Measurements from ENCODE around the gene CABCOCO1.

DNA sequence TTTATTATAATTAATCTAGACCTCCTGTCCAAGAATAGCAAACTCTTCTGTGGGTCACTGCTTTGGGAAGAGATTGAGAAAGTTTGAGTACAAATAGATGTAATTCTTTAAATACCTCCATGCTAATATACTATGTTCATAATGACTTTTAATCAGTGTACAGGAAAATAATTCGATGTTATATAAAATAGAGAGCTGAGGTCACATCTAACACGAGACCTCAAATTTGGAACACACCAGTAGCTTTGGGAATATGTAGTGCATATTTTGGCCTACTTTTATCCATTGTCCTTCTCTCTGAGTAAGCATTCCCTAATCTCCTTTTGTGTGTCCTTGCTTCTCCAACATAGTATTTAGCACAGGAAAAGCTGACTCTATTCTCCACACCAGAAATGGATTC lies 27.3 kb upstream of the CABCOCO1 start:
- TF ChIP-seq SP2 (CRISPR knock-in tag; IDR thresholded peaks at IDR 0.05) (no peak), SUZ12 (IDR thresholded peaks at IDR 0.05; ENCODE audit: low read depth, low read length) (no peak), ASH2L (IDR thresholded peaks at IDR 0.05; ENCODE audit: insufficient read length, low read depth, low read length) (no peak), CHD2 (IDR thresholded peaks at IDR 0.05; ENCODE audit: low read depth, low read length) (no peak), NFE2L2 (IDR thresholded peaks at IDR 0.05; ENCODE audit: low read length) (no peak), HIVEP1 (CRISPR knock-in tag; IDR thresholded peaks at IDR 0.05) (no peak), ZNF296 (CRISPR knock-in tag; conservative IDR thresholded peaks at IDR 0.05) (no peak), ZNF777 (CRISPR knock-in tag; IDR thresholded peaks at IDR 0.05) (no peak), RBAK (CRISPR knock-in tag; IDR thresholded peaks at IDR 0.05) (no peak)
- TF ChIP-seq, protein P1, sequence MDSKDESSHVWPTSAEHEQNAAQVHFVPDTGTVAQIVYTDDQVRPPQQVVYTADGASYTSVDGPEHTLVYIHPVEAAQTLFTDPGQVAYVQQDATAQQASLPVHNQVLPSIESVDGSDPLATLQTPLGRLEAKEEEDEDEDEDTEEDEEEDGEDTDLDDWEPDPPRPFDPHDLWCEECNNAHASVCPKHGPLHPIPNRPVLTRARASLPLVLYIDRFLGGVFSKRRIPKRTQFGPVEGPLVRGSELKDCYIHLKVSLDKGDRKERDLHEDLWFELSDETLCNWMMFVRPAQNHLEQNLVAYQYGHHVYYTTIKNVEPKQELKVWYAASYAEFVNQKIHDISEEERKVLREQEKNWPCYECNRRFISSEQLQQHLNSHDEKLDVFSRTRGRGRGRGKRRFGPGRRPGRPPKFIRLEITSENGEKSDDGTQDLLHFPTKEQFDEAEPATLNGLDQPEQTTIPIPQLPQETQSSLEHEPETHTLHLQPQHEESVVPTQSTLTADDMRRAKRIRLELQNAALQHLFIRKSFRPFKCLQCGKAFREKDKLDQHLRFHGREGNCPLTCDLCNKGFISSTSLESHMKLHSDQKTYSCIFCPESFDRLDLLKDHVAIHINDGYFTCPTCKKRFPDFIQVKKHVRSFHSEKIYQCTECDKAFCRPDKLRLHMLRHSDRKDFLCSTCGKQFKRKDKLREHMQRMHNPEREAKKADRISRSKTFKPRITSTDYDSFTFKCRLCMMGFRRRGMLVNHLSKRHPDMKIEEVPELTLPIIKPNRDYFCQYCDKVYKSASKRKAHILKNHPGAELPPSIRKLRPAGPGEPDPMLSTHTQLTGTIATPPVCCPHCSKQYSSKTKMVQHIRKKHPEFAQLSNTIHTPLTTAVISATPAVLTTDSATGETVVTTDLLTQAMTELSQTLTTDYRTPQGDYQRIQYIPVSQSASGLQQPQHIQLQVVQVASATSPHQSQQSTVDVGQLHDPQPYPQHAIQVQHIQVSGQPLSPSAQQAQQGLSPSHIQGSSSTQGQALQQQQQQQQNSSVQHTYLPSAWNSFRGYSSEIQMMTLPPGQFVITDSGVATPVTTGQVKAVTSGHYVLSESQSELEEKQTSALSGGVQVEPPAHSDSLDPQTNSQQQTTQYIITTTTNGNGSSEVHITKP (CRISPR knock-in tag; IDR thresholded peaks at IDR 0.05; ENCODE audit: low read depth): no peak
- TF ChIP-seq, protein P2, sequence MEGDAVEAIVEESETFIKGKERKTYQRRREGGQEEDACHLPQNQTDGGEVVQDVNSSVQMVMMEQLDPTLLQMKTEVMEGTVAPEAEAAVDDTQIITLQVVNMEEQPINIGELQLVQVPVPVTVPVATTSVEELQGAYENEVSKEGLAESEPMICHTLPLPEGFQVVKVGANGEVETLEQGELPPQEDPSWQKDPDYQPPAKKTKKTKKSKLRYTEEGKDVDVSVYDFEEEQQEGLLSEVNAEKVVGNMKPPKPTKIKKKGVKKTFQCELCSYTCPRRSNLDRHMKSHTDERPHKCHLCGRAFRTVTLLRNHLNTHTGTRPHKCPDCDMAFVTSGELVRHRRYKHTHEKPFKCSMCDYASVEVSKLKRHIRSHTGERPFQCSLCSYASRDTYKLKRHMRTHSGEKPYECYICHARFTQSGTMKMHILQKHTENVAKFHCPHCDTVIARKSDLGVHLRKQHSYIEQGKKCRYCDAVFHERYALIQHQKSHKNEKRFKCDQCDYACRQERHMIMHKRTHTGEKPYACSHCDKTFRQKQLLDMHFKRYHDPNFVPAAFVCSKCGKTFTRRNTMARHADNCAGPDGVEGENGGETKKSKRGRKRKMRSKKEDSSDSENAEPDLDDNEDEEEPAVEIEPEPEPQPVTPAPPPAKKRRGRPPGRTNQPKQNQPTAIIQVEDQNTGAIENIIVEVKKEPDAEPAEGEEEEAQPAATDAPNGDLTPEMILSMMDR (CRISPR knock-in tag; IDR thresholded peaks at IDR 0.05): no peak
- TF ChIP-seq, protein P3, sequence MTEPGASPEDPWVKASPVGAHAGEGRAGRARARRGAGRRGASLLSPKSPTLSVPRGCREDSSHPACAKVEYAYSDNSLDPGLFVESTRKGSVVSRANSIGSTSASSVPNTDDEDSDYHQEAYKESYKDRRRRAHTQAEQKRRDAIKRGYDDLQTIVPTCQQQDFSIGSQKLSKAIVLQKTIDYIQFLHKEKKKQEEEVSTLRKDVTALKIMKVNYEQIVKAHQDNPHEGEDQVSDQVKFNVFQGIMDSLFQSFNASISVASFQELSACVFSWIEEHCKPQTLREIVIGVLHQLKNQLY (CRISPR knock-in tag; IDR thresholded peaks at IDR 0.05): no peak
- TF ChIP-seq, protein P4, sequence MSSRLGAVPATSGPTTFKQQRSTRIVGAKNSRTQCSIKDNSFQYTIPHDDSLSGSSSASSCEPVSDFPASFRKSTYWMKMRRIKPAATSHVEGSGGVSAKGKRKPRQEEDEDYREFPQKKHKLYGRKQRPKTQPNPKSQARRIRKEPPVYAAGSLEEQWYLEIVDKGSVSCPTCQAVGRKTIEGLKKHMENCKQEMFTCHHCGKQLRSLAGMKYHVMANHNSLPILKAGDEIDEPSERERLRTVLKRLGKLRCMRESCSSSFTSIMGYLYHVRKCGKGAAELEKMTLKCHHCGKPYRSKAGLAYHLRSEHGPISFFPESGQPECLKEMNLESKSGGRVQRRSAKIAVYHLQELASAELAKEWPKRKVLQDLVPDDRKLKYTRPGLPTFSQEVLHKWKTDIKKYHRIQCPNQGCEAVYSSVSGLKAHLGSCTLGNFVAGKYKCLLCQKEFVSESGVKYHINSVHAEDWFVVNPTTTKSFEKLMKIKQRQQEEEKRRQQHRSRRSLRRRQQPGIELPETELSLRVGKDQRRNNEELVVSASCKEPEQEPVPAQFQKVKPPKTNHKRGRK (CRISPR knock-in tag; IDR thresholded peaks at IDR 0.05): no peak
- TF ChIP-seq, protein P5, sequence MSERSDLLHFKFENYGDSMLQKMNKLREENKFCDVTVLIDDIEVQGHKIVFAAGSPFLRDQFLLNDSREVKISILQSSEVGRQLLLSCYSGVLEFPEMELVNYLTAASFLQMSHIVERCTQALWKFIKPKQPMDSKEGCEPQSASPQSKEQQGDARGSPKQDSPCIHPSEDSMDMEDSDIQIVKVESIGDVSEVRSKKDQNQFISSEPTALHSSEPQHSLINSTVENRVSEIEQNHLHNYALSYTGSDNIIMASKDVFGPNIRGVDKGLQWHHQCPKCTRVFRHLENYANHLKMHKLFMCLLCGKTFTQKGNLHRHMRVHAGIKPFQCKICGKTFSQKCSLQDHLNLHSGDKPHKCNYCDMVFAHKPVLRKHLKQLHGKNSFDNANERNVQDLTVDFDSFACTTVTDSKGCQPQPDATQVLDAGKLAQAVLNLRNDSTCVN (CRISPR knock-in tag; IDR thresholded peaks at IDR 0.05; ENCODE audit: borderline replicate concordance): no peak

Measured in HepG2 (cell line).